HG02852 (cell line): ENCODE results near the gene FBXO41.

Experiments used
- ATAC-seq: cut with Tn5 transposase; IDR thresholded peaks from one replicate; pipeline ENCODE4 v1.9.1; 2021; ENCODE audit warnings: mild to moderate bottlenecking, moderate library complexity; ENCODE audit not compliant: unreplicated experiment

Gene FBXO41

GRCh38 chr2:73250872-73251846 lies 33.1 kb downstream of the FBXO41 start:
- no peak for ATAC-seq

DNA sequence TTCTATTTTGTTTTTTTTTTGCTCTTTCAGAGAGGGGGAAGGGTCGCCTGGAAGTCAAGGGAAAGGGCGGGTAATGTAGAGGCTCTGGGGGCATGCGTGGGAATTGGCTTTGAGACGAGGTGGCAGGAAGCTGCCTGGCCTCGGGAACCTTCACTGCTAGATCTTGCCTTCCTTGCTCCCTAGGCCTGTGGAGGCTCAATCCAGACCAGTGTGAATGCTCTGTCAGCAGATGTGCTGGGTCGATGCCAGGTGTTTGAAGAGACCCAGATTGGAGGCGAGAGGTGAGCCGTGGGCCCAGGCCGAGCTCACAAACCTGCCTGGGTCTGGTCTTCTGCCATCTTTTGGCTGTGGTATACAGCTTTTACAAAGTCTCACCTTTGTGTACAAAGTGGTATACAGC lies 34.6 kb downstream of the FBXO41 start:
- no peak for ATAC-seq

DNA sequence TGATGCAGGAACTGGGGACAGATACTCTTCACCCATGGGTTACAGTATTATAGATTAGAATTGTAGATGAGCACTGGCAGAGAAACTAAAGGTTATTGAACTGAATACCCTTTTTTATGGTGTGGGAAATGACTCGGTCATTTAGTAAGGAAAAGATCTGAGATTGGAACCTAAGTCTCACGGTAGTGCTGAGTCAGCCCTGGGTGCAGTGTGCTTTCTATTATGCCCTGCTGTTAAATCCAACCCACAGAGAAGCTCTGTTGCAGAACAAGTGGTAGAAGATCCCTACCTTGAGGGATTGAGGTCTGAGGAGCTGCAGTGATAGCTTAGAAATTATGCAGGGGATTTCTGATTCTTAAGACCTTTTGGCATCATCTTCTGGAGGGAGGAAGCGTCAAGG lies 37.4 kb downstream of the FBXO41 start:
- no peak for ATAC-seq

DNA sequence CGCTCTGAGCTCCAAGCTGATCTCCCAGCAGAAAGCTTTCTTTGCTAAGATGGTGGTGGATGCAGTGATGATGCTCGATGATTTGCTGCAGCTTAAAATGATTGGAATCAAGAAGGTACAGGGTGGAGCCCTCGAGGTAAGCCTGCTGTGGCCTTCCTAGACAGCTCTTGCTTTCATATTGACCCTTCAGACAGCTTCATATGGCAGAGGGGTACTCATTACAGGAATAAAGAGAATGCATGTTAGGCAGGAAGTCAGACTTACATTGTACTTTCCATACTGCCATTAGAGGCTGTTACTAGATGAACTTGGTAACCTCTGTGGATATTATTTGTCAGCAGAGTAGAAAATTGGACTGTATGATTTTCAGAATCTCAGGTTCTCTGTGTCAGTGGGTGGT lies 39.7 kb downstream of the FBXO41 start:
- ATAC-seq = no peak

- ATAC-seq = no peak
These were observed 40.3 kb downstream of the FBXO41 start for GRCh38 chr2:73243884-73244570.

- no peak for ATAC-seq
These were observed 44.5 kb downstream of the FBXO41 start for GRCh38 chr2:73239776-73240175.

DNA sequence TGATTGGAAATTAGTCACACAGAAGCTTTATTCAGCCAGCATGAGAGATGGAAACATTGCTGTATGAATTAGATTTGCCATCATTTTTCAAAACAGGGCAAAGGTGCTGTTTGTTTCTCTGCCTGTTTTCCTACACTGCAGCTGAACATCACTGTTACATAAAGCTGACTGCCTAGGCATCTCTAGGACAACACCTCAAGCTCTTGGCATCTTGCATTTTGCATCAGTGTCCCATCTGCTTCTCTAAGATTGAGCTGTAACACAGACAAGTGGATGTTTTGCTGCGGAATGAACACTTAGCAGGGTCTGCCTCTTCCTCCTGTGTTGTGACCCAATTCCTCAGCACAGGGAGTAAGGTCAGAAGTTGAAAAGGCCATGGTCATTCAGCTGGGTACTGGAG lies 45.3 kb downstream of the FBXO41 start:
- ATAC-seq = no peak

DNA sequence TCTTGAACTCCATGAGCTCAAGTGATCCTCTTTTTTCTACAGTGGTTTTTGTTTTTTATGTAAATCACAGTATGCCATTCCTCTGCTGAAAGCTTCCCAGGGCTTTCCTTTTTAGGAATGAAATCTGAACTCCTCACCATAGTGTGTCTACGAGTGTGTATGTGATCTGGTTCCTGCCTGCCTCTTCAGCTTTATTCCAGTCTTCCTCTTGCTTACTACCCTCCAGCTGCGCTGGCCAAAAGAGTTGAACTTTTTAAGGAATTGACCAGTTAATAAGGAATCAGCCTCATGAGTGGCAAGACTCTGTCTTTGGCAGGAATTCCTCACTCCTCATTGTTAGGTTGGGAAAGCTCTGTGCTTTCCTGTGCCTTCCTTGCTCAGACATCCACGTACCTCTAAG lies 46.1 kb downstream of the FBXO41 start:
- no peak for ATAC-seq

DNA sequence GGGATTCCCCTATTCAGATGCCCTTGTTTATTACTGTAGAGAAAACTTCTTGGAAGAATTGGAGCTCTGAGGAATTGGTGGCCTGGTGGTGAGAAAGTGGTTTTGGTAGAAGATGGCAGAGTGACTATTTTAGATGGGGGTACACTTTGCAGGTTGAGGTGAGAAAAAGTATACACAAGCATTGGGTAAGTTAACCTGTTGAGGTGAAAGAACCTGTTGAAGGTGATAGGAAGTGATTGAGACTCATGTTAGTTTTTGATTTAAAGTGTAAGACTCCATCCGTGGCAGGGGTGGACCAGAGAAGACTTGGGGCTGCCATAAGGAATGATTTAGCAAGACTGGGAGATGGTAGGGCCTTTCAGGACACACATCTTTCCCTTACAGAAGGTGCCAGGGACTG lies 47.1 kb downstream of the FBXO41 start:
- ATAC-seq = no peak

DNA sequence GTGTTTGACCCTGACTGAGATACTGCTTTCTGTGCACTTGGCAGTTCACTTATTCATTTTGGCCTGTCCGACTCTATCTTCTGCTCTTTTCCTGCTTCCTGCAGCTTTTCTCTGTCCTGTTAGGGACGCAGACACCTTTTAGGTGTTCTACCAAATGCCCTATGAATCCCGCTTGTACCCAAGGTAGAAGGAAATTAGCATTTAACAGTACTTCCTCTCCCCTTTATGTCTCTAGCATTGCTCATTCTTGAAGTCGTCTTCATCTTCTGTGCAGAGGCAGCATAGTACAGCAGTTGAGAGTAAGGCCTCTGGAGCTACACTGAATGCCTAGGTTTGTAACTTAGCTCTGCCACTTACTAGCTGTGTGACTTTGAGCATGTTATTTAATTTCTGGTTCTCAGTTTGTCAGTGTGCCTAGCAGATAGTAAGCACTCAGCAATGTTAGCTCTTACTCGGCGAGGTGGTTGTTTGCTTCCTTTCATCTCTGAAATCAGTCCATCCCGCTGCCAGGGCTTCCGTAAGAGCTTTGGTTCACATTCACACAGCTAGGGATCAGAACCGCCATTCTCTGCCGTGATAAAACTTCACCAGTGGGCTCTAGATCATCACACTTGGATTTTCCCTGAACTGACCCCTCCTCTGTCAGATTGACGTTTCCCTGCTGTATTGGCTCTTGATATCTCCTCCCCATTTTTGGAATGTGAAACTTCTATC lies 48.8 kb downstream of the FBXO41 start:
- ATAC-seq = no peak

DNA sequence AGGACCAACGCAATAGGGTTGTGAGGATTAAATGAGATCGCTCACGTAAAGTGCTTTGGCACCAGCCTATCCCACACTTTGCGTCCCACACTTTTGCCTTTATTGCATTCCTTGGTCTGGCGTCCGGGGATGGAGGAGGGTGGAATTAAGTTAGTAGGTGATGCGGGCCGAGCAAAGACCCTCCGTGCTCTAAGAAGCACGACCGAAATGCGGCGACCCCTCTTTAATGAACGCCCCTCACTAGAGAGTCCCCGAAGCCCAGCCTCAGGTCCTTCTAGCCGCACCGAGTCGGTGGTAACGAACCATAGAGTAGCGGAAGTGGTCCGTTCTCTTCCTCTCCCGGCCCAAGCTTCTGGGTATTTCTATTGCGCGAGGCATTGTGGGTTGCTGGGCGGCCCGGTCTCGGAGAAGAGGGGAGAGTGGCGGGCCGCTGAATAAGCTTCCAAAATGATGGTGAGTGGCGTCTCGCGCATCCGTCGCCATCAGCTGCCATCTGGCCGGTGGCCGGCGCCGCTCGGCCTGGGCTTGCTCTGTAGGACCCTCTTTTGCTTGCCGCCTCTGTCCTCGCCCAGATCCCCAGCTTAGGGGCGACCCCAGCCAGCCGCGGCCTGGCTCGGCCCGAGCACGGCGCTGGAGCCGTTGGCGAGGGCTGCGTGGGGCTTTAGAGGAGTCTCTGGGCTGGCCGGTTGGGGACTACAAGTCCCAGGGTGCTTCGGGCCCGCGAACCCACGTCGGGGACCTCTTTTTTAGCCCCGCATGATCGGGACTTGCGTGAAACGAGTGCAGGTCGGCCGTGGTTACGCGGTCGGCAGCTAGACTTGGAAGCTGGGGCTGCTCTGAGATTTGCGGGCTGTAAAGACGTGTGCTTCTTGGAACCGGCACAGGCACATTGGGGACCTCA lies 50.1 kb downstream of the FBXO41 start, which contains the start of gene CCT7:
CCT7 (plus strand) TSS at position 377 of the 901 bp plus-strand sequence; CDS start at position 448, 71 bp downstream.
- peak; percentile 61 for ATAC-seq

DNA sequence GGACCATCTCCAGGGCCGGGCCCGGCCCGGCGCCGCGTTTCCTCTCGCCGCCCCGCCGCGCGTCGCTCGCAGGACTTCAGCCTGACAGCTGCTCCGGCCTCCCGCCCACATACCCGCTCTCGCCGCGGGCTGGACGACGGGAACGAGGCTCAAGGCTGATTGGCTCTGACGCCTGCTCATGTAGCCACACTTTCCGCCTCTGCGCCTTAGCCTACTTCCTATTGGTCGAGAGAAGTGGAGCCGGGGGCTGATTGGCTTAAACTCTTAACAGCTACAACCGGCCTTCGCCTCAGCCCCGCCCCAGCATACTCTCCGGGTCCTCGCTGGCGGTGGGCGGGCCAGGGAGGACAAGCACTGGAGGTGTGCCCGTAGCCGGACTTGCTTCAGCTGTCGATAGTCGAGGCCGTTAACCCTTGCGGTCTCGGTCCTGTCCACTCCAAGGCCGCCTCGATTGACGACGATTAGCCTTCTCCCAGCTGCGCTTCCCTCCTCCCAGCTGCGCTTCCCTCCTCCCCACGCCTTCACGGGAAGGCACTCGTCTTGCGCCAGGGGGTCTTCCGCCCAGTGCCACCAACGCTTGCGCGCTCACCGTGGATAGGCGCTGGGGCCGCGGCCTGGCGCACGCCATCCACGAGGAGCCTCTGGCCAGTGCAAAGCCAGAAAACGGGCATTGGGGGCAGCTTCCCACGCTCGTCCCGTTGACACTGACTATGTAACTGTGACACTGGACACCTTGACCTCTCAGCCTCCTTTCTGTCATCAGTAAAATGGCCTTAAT lies 50.9 kb downstream of the FBXO41 start, which contains the start of gene PRADC1:
PRADC1 (minus strand) TSS at position 86 of the 778 bp plus-strand sequence; CDS start at position 7, 79 bp downstream.
- ATAC-seq = peak; percentile 90

- ATAC-seq = no peak
These were observed 51.7 kb downstream of the FBXO41 start for GRCh38 chr2:73232403-73233153.

DNA sequence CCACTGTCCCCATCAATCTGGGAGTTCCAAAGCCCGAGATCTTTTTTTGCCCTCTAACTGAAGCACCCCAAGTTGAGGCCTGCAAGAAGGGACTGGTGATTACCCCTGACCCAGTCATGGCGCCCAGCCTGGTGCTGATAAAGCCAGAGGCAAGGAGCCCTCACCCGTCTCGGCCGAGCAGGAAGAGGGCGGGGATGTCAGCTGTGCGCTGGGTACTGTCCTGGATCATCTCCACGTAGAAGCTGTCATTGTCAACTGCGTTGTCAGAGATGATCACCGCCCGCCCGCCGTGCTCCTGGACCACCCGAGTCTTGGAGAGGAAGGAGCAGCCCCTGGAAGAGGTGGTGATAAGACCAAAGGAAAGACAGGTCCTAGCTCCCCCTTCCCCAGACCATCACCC lies 55.6 kb downstream of the FBXO41 start:
- no peak for ATAC-seq

DNA sequence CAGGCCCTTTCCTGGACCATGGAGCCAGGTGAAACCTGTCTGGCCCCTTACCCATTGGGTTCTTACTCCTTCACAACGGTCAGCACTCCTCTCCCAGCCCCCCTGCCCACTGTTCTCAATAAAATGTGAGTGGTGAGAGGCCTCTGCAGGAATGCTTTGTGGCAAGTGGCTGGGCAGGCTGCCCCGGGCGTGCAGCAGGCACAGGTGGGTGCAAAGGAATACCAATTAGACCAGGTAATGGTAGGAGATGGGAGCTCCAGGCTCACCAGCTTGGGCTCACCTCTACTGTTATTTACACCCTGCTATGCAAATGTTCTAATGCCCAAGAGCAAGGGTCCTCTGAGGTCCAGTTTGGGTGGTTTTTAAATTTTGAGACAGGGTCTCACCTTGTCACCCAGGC lies 57.2 kb downstream of the FBXO41 start:
- ATAC-seq = no peak

DNA sequence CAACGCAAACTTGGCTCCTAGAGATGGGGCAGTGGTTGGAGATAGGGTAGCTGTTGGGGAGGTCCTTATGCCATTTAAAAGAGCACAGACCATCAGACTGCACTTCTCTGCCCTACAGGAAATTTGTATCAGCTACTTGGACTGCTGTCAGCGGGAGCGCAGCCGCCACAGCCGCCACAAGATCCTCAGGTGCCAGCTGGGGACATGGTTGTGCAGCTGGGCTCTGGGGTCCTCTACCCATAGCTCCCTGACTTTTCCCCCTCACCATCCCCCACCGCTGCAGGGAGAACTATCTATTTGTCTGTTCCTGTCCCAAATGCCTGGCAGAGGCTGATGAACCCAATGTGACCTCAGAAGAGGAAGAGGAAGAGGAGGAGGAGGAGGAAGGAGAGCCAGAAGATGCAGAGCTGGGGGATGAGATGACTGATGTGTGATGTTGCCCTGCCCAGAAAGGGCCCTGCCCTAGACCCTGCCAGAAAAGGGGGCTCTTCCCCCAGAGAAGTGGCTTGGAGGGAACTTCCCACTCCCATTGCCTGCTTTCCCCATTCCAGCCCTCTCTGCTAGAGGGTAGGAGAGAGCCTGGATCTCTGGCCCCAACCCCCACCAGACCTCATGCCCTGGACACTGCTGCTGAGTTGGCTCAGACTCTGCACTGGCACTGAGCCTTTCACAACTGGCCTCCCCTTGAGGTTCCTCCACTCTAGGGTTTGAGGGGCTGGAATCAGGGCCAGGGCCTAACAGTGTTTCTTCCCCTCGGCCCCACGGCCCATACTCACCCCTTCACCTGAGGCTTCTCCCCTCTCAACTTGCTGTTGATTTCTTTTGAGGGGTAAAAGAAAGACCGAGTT lies 58.5 kb downstream of the FBXO41 start:
- no peak for ATAC-seq

GRCh38 chr2:73223821-73224220 lies 60.5 kb downstream of the FBXO41 start:
- ATAC-seq = no peak

- no peak for ATAC-seq
These were observed 66.0 kb downstream of the FBXO41 start for GRCh38 chr2:73218298-73218697.
